Prostate gland (tissue), 2 donors: ENCODE measurements around the gene FGF2. TPM values are rescaled to one million over a fixed set of nuclear protein-coding genes. Genes with fewer than 3 reads are reported as not detected.

Experiments used
- DNase-seq: peaks from one replicate; pipeline ENCODE4 v3.0.0-alpha.2; 2019; ENCODE audit warnings: low spot score
- H3K27ac ChIP-seq, 2 donors: fragments of 200-600 bp; sonication (generic); 2 replicates each; pipeline ENCODE4 v1.5.1; 2017 to 2019
- H3K27me3 ChIP-seq: fragments of 200-600 bp; sonication (generic); replicated peaks from 2 replicates; pipeline ENCODE4 v1.5.1; 2019; ENCODE audit not compliant: insufficient read depth
- H3K36me3 ChIP-seq, 2 donors: fragments of 200-600 bp; sonication (generic); 1 replicate in 1 of 2; 2 replicates in 1 of 2; pipeline versions ENCODE4 v1.5.1 to v1.8.1; 2017 to 2019
- H3K4me1 ChIP-seq: fragments of 200-600 bp; sonication (generic); replicated peaks from 2 replicates; pipeline ENCODE4 v1.5.1; 2019
- H3K4me3 ChIP-seq, 2 donors: fragments of 200-600 bp; sonication (generic); 2 replicates each; pipeline ENCODE4 v1.5.1; 2017 to 2019
- H3K9me3 ChIP-seq: fragments of 200-600 bp; sonication (generic); 2 replicates; pipeline ENCODE4 v1.5.1; 2017
- POLR2A ChIP-seq: fragments of 450-650 bp; IDR thresholded peaks from one replicate; pipeline ENCODE4 v1.6.1; 2016; ENCODE audit warnings: antibody characterized with exemption, mild to moderate bottlenecking
- POLR2AphosphoS5 ChIP-seq: sonication (generic); formaldehyde crosslinking; IDR thresholded peaks from one replicate; pipeline ENCODE4 v1.6.1; 2017; ENCODE audit warnings: antibody characterized with exemption
- WGBS: methylation state at CpG from one replicate; pipeline ENCODE4 v1.1.5; 2018; 5-methylcytosine and 5-hydroxymethylcytosine counted together
- intact Hi-C: fragments of 100-400 bp; cut with DNase I; formaldehyde crosslinking; loops from one replicate; pipeline ENCODE4 v1.14.2; 2022
- total RNA-seq, 2 donors: library from RNA; depleted of rRNA; stranded (reverse); fragments of >200 nt; gene quantifications; one replicate each; pipeline ENCODE4 v1.1.0, GENCODE V29; 2016
- TF ChIP-seq, protein P1 (sequence below), 4 experiments: fragments of 200-600 bp in 2 of 4; fragments of 450-650 bp in 2 of 4; sonication (generic) in 2 of 4; IDR thresholded peaks; 1 replicate in 3 of 4; 2 replicates in 1 of 4; pipeline ENCODE4 v1.5.1; 2016 to 2019; ENCODE audit warnings: antibody characterized with exemption in 4 of 4, mild to moderate bottlenecking in 2 of 4, moderate library complexity in 2 of 4

Gene FGF2
- total RNA-seq, 2 donors from 2014 or later, result 4.4 to 4.8 TPM

DNA sequence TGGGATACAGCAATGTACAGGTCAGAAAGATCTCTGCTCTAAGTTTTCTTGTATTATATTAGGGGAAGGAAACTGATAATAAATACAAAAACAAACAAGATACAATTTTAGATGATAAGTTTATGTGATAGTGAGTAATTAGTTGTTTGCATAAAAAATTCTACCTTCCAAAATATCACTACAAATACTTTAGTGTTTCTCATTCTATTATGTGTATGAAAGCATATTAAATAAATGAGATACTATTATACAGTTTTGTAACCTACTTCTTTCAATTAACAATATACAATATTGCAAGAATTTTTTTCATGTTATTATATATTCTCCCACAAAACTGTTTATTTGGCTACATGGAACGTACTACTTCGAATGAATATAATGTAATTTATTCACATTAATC lies 4.2 kb upstream of the FGF2 start:
- no peaks in the 10 kb centered on the region for H3K36me3 ChIP-seq
- TF ChIP-seq, protein P1, sequence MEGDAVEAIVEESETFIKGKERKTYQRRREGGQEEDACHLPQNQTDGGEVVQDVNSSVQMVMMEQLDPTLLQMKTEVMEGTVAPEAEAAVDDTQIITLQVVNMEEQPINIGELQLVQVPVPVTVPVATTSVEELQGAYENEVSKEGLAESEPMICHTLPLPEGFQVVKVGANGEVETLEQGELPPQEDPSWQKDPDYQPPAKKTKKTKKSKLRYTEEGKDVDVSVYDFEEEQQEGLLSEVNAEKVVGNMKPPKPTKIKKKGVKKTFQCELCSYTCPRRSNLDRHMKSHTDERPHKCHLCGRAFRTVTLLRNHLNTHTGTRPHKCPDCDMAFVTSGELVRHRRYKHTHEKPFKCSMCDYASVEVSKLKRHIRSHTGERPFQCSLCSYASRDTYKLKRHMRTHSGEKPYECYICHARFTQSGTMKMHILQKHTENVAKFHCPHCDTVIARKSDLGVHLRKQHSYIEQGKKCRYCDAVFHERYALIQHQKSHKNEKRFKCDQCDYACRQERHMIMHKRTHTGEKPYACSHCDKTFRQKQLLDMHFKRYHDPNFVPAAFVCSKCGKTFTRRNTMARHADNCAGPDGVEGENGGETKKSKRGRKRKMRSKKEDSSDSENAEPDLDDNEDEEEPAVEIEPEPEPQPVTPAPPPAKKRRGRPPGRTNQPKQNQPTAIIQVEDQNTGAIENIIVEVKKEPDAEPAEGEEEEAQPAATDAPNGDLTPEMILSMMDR (IDR thresholded peaks at IDR 0.05), result no peak
- TF ChIP-seq POLR2A, result no peak
- TF ChIP-seq POLR2AphosphoS5, result no peak
- no peaks in the 10 kb centered on the region for H3K27me3 ChIP-seq
- no peaks in the 10 kb centered on the region for H3K9me3 ChIP-seq
- no peak overlapping the region for H3K27ac ChIP-seq
- H3K4me3 ChIP-seq, result no peak overlapping the region
- WGBS, result 96% methylated on average over 2 of the region's 2 CpGs
- intact Hi-C loops, result no loop called here
- DNase-seq, result no peak
- H3K4me1 ChIP-seq, result no peaks in the 10 kb centered on the region

DNA sequence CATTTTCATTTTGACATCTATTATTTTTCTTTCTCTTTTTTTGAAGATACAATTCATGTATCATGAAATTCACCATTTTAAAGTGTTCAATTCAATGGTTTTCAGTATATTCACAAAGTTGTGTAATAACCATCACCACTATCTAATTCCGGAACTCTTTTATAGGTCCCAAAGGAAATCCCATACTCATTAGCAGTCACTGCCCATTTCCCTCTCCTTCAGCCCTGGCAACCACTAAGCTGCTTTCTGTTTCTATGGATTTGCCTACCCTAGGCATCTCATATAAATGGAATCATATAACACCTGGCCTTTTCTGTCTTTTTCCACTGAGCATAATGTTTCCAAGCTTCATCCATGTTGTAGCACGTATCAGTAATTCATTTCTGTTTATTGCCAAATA lies 3.2 kb upstream of the FGF2 start:
- Histone ChIP-seq H3K4me1 (no peaks in the 10 kb centered on the region), H3K36me3 (no peaks in the 10 kb centered on the region), H3K27ac (no peak overlapping the region), H3K27me3 (no peaks in the 10 kb centered on the region), H3K9me3 (no peaks in the 10 kb centered on the region), H3K4me3 (no peak overlapping the region)
- intact Hi-C loops, result no loop called here
- 97% methylated on average over 2 of the region's 2 CpGs for WGBS
- TF ChIP-seq POLR2AphosphoS5 (no peak), POLR2A (no peak)
- TF ChIP-seq, protein P1 (IDR thresholded peaks at IDR 0.05), result no peak
- no peak for DNase-seq

DNA sequence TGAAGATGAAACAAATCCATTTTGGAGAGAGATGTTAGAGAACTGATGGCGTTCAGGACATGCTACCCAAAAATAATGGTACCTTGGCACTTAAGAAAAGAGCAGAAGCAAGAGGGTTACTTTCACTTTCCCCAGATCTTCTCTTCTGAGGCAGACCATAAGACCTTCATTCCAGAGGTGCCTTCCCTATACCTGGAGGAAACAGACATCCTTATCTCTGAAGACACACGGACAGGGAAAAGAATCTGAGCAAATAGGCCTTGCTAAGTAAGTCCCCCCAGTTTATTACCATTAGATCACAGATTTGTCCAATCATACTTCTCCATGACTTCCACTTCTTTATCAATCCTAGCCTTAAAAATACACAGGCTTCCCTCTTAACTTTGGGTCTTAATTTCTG lies 2.0 kb upstream of the FGF2 start:
- Histone ChIP-seq H3K36me3 (no peaks in the 10 kb centered on the region), H3K4me1 (no peaks in the 10 kb centered on the region), H3K9me3 (no peaks in the 10 kb centered on the region), H3K4me3 (no peak overlapping the region), H3K27ac (no peak overlapping the region), H3K27me3 (no peaks in the 10 kb centered on the region)
- WGBS, result 90% methylated on average over 2 of the region's 2 CpGs
- no peak for DNase-seq
- no peak for TF ChIP-seq POLR2A
- no peak for TF ChIP-seq POLR2AphosphoS5
- TF ChIP-seq, protein P1 (IDR thresholded peaks at IDR 0.05), result no peak
- intact Hi-C loops, result no loop called here

DNA sequence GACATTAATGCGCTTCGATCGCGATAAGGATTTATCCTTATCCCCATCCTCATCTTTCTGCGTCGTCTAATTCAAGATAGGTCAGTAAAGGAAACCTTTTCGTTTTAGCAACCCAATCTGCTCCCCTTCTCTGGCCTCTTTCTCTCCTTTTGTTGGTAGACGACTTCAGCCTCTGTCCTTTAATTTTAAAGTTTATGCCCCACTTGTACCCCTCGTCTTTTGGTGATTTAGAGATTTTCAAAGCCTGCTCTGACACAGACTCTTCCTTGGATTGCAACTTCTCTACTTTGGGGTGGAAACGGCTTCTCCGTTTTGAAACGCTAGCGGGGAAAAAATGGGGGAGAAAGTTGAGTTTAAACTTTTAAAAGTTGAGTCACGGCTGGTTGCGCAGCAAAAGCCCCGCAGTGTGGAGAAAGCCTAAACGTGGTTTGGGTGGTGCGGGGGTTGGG lies 528 bp upstream of the FGF2 start:
- DNase-seq, result no peak
- Histone ChIP-seq H3K4me3 (peak overlapping the region; percentile 46 to 52), H3K36me3 (no peaks in the 10 kb centered on the region), H3K4me1 (no peaks in the 10 kb centered on the region), H3K9me3 (no peaks in the 10 kb centered on the region), H3K27ac (peak overlapping the region; percentile 79 to 82), H3K27me3 (no peaks in the 10 kb centered on the region)
- WGBS, result 31% methylated on average over 18 of the region's 18 CpGs
- intact Hi-C loops, result no loop called here
- TF ChIP-seq, protein P1 (IDR thresholded peaks at IDR 0.05), result no peak
- no peak for TF ChIP-seq POLR2A

DNA sequence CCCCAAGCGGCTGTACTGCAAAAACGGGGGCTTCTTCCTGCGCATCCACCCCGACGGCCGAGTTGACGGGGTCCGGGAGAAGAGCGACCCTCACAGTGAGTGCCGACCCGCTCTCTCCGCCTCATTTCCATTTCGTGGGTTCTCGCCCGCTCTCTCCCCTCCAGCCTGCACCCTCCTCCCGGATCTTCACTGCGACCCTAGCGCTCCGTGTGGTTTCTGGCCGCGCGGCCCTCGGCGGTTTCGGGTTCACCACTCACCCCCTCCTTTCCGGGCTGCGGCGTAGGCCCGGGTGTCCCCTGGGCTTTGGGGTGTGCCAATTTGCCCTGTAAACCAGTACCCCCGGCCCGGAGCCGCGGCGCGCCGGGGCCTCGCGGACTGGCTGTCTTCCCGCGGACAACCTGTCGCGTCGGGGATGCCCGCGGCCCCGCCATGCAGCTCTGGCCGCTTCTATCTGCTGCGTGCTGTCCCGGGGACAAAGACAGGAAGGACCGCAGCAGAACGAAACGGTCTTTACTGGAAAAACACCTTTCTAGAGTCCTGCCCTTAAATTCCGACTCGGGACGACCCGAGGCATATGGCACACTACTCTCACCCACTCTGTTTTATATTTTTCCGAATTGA lies 737 bp downstream of the FGF2 start:
- no peaks in the 10 kb centered on the region for H3K4me1 ChIP-seq
- intact Hi-C loops, result no loop called here
- H3K36me3 ChIP-seq, result no peaks in the 10 kb centered on the region
- DNase-seq, result no peak
- H3K27ac ChIP-seq, result peak overlapping the region; percentile 79 to 82
- H3K9me3 ChIP-seq, result no peaks in the 10 kb centered on the region
- H3K27me3 ChIP-seq, result no peaks in the 10 kb centered on the region
- TF ChIP-seq, protein P1 (IDR thresholded peaks at IDR 0.05), result no peak
- no peak for TF ChIP-seq POLR2AphosphoS5
- TF ChIP-seq POLR2A, result no peak
- H3K4me3 ChIP-seq, result peak overlapping the region; percentile 46 to 52
- WGBS, result under 1% methylated on average over 51 of the region's 57 CpGs
